GM23338 (cell line): Measurements from ENCODE around the gene SRSF7.
"Not testable (repeated sequence)": the region's sequence is repeated elsewhere in the genome, so short reads cannot be mapped to it uniquely, and the experiment has no call there.

Experiments
- CREB1 ChIP-seq: fragments of 250-450 bp; sonication (Bioruptor Pico); IDR thresholded peaks from 2 replicates; pipeline ENCODE4 v1.5.0; 2020; ENCODE audit warnings: low read depth, mild to moderate bottlenecking, moderate library complexity
- EZH2 ChIP-seq: fragments of 200-600 bp; sonication (generic); IDR thresholded peaks from one replicate; pipeline ENCODE4 v1.8.0; 2017; ENCODE audit warnings: antibody characterized with exemption, mild to moderate bottlenecking, low read depth; ENCODE audit not compliant: unreplicated experiment
- EZH2phosphoT487 ChIP-seq: fragments of 200-600 bp; sonication (generic); IDR thresholded peaks from one replicate; pipeline ENCODE4 v1.8.1; 2018; ENCODE audit warnings: antibody characterized with exemption; ENCODE audit not compliant: unreplicated experiment
- JUNB ChIP-seq: IDR thresholded peaks from one replicate; pipeline ENCODE4 v1.6.1; 2016; ENCODE audit warnings: antibody characterized with exemption; ENCODE audit not compliant: unreplicated experiment
- NANOG ChIP-seq: IDR thresholded peaks from 2 replicates; pipeline ENCODE4 v1.6.1; 2016; ENCODE audit warnings: antibody characterized with exemption, borderline replicate concordance
- POLR2AphosphoS5 ChIP-seq: IDR thresholded peaks from 2 replicates; pipeline ENCODE4 v1.6.1; 2016; ENCODE audit warnings: antibody characterized with exemption, low read depth
- STAT1 ChIP-seq: IDR thresholded peaks from one replicate; pipeline ENCODE4 v1.6.1; 2016; ENCODE audit warnings: antibody characterized with exemption; ENCODE audit not compliant: unreplicated experiment
- TF ChIP-seq, protein P1 (sequence below), 2 experiments: fragments of 200-600 bp in 1 of 2; sonication (generic) in 1 of 2; conservative IDR thresholded peaks; 2 replicates each; pipeline versions ENCODE4 v1.5.1 to v1.6.1; 2016 to 2017; ENCODE audit warnings: antibody characterized with exemption in 2 of 2, low read depth in 2 of 2, mild to moderate bottlenecking in 2 of 2, moderate library complexity in 1 of 2
- TF ChIP-seq, protein P2 (sequence below): IDR thresholded peaks from one replicate; pipeline ENCODE4 v1.6.1; 2018; ENCODE audit warnings: antibody characterized with exemption; ENCODE audit not compliant: unreplicated experiment
- TF ChIP-seq, protein P3 (sequence below): IDR thresholded peaks from 2 replicates; pipeline ENCODE4 v1.6.1; 2016; ENCODE audit warnings: antibody characterized with exemption

DNA sequence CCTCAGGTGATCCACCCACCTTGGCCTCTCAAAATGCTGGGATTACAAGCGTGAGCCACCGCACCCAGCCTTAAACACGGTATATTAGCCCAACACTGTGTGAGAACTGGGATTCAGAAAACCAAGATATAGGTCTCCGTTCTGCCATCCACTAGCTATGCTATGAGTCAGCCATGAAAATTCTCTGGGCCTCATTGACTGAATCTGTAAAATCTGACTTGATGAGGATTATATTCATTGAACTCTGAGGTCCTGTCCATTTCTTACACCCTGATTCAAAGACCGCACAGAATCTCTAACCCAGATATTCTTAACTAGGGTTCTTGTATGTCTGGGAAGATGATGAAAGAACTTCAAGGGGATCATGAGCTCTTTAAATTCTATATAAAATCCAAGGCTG lies 47.8 kb downstream of the SRSF7 start:
- TF ChIP-seq, protein P1, sequence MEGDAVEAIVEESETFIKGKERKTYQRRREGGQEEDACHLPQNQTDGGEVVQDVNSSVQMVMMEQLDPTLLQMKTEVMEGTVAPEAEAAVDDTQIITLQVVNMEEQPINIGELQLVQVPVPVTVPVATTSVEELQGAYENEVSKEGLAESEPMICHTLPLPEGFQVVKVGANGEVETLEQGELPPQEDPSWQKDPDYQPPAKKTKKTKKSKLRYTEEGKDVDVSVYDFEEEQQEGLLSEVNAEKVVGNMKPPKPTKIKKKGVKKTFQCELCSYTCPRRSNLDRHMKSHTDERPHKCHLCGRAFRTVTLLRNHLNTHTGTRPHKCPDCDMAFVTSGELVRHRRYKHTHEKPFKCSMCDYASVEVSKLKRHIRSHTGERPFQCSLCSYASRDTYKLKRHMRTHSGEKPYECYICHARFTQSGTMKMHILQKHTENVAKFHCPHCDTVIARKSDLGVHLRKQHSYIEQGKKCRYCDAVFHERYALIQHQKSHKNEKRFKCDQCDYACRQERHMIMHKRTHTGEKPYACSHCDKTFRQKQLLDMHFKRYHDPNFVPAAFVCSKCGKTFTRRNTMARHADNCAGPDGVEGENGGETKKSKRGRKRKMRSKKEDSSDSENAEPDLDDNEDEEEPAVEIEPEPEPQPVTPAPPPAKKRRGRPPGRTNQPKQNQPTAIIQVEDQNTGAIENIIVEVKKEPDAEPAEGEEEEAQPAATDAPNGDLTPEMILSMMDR (conservative IDR thresholded peaks at IDR 0.05; ENCODE audit: low read depth in 2 of 2) = not testable (repeated sequence)
- TF ChIP-seq, protein P2, sequence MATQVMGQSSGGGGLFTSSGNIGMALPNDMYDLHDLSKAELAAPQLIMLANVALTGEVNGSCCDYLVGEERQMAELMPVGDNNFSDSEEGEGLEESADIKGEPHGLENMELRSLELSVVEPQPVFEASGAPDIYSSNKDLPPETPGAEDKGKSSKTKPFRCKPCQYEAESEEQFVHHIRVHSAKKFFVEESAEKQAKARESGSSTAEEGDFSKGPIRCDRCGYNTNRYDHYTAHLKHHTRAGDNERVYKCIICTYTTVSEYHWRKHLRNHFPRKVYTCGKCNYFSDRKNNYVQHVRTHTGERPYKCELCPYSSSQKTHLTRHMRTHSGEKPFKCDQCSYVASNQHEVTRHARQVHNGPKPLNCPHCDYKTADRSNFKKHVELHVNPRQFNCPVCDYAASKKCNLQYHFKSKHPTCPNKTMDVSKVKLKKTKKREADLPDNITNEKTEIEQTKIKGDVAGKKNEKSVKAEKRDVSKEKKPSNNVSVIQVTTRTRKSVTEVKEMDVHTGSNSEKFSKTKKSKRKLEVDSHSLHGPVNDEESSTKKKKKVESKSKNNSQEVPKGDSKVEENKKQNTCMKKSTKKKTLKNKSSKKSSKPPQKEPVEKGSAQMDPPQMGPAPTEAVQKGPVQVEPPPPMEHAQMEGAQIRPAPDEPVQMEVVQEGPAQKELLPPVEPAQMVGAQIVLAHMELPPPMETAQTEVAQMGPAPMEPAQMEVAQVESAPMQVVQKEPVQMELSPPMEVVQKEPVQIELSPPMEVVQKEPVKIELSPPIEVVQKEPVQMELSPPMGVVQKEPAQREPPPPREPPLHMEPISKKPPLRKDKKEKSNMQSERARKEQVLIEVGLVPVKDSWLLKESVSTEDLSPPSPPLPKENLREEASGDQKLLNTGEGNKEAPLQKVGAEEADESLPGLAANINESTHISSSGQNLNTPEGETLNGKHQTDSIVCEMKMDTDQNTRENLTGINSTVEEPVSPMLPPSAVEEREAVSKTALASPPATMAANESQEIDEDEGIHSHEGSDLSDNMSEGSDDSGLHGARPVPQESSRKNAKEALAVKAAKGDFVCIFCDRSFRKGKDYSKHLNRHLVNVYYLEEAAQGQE = not testable (repeated sequence)
- TF ChIP-seq STAT1; CREB1 (CRISPR knock-in tag); EZH2; EZH2phosphoT487; POLR2AphosphoS5; JUNB; NANOG: not testable (repeated sequence)
- TF ChIP-seq, protein P3, sequence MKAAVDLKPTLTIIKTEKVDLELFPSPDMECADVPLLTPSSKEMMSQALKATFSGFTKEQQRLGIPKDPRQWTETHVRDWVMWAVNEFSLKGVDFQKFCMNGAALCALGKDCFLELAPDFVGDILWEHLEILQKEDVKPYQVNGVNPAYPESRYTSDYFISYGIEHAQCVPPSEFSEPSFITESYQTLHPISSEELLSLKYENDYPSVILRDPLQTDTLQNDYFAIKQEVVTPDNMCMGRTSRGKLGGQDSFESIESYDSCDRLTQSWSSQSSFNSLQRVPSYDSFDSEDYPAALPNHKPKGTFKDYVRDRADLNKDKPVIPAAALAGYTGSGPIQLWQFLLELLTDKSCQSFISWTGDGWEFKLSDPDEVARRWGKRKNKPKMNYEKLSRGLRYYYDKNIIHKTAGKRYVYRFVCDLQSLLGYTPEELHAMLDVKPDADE = not testable (repeated sequence)
